ENCODE measurements around the gene MUC4. TPM values are rescaled to one million over a fixed set of nuclear protein-coding genes. Genes with fewer than 3 reads are reported as not detected.

Gene MUC4
- total and polyA plus RNA-seq, 2 of the 4 experiments (the other 2 are of a cell fraction), result not detected

DNA sequence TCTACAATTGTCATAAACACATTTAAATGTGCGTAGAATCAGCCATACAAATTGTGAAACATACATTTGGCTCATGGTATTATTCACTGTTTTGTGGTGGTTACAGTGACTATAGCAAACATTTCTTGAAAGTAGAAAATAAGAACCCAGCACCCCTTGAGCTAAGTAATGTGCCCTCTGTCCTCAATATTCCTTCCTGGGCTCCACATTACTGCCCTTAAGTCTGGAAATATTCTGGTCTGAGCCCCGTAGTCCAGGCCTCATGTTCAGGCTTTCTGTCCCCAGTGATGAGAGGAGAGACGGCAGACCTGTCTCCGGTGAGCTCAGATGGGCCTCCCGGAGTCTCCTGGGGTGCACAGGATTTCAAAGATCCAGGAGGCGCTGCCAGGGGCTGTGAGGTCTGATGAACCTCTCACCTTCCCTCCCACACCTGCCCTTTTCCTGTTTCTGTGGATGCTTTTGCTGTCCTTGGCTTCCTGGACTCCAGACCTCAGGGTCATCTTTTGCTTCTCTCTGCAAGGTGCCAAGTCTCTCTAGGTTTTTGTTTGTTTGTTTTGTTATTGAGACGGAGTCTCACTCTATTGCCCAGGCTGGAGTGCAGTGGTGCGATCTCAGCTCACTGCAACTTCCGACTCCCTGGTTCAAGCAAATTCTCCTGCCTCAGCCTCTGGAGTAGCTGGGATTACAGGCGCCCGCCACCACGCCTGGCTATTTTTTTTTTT is 99.8 kb downstream of the MUC4 start:
- no peak for ATAC-seq (ENCODE audit: low read depth)
- in situ Hi-C loops (cut with MboI; ENCODE audit: low sequenced_read_pairs), result no loop called here

More for the DNA sequence above, 99.8 kb downstream of the MUC4 start:
- DNase-seq, result no peak
- no peak overlapping the region for H2BK15ac ChIP-seq (ENCODE audit: low read depth, low read length)
- dilution Hi-C loops (cut with HindIII; ENCODE audit: low sequenced_read_pairs, unreplicated experiment) (no loop called here), intact Hi-C loops (cut with micrococcal nuclease) (no loop called here)
- WGBS, 2 experiments (ENCODE audit: extremely low coverage in 2 of 2, insufficient read length in 1 of 2), result 69% methylated on average over 8 of the region's 12 CpGs; no CpG with 5 or more reads in 1 of the 2 experiments
- H3K23ac ChIP-seq (ENCODE audit: low read depth, low read length), result no peak overlapping the region
- H3K4me3 ChIP-seq (ENCODE audit: insufficient read depth, low read depth, low read length), result no peak overlapping the region
- no peak overlapping the region for H2AK9ac ChIP-seq (replicated peaks; ENCODE audit: low read depth, low read length, poor library complexity)
- no peak for TF ChIP-seq MXI1 (IDR thresholded peaks at IDR 0.05; ENCODE audit: borderline replicate concordance, low read depth, low read length)
- no peak for TF ChIP-seq RAD21 (IDR thresholded peaks at IDR 0.05; ENCODE audit: low read length)
- TF ChIP-seq FOS (IDR thresholded peaks at IDR 0.05; ENCODE audit: low read depth, low read length), result no peak
- TF ChIP-seq SMC3 (IDR thresholded peaks at IDR 0.05; ENCODE audit: low read depth, low read length), result no peak
- TF ChIP-seq, protein P1, sequence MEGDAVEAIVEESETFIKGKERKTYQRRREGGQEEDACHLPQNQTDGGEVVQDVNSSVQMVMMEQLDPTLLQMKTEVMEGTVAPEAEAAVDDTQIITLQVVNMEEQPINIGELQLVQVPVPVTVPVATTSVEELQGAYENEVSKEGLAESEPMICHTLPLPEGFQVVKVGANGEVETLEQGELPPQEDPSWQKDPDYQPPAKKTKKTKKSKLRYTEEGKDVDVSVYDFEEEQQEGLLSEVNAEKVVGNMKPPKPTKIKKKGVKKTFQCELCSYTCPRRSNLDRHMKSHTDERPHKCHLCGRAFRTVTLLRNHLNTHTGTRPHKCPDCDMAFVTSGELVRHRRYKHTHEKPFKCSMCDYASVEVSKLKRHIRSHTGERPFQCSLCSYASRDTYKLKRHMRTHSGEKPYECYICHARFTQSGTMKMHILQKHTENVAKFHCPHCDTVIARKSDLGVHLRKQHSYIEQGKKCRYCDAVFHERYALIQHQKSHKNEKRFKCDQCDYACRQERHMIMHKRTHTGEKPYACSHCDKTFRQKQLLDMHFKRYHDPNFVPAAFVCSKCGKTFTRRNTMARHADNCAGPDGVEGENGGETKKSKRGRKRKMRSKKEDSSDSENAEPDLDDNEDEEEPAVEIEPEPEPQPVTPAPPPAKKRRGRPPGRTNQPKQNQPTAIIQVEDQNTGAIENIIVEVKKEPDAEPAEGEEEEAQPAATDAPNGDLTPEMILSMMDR (conservative IDR thresholded peaks at IDR 0.05; ENCODE audit: low read depth, low read length), result no peak
- TF ChIP-seq RCOR1 (IDR thresholded peaks at IDR 0.05; ENCODE audit: insufficient replicate concordance, low read length), result no peak
- no peak for TF ChIP-seq NFE2L2 (IDR thresholded peaks at IDR 0.05; ENCODE audit: low read depth, low read length)
- no peak for TF ChIP-seq CHD1 (IDR thresholded peaks at IDR 0.05; ENCODE audit: low read depth, low read length)
- TF ChIP-seq, protein P2, sequence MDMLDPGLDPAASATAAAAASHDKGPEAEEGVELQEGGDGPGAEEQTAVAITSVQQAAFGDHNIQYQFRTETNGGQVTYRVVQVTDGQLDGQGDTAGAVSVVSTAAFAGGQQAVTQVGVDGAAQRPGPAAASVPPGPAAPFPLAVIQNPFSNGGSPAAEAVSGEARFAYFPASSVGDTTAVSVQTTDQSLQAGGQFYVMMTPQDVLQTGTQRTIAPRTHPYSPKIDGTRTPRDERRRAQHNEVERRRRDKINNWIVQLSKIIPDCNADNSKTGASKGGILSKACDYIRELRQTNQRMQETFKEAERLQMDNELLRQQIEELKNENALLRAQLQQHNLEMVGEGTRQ (IDR thresholded peaks at IDR 0.05; ENCODE audit: low read depth, low read length), result no peak
- TF ChIP-seq BHLHE40 (IDR thresholded peaks at IDR 0.05; ENCODE audit: low read depth, low read length), result no peak
- TF ChIP-seq POLR2A (IDR thresholded peaks at IDR 0.05; ENCODE audit: low read depth, low read length), result no peak
- no peak for TF ChIP-seq RFX5 (IDR thresholded peaks at IDR 0.05; ENCODE audit: low read depth, low read length)
- no peak for TF ChIP-seq MAFK (IDR thresholded peaks at IDR 0.05; ENCODE audit: low read depth, low read length)
- no peak for TF ChIP-seq MAZ (IDR thresholded peaks at IDR 0.05; ENCODE audit: borderline replicate concordance, low read depth, low read length)
- no peak overlapping the region for H2BK120ac ChIP-seq (ENCODE audit: low read depth, low read length)
- H3K18ac ChIP-seq (ENCODE audit: low read depth, low read length), result no peak overlapping the region
- H4K5ac ChIP-seq (ENCODE audit: low read depth, low read length), result no peak overlapping the region
- POLR2A ChIA-PET (ENCODE audit: unreplicated experiment), result no interaction called here
- no peak overlapping the region for H3K4me2 ChIP-seq (ENCODE audit: low read depth, low read length)
- H2AK5ac ChIP-seq (ENCODE audit: low read depth, low read length), result no peak overlapping the region
- no peak overlapping the region for H4K8ac ChIP-seq (ENCODE audit: low read depth in 2 of 2, low read length in 2 of 2)
- H3K27me3 ChIP-seq (ENCODE audit: control insufficient read depth, insufficient read depth, low read length), result peaks cover 3% of the 10 kb centered on the region; the same call in 1 of the 2 replicates
- H3K56ac ChIP-seq (ENCODE audit: extremely low read depth, insufficient read depth, low read length), result no peak overlapping the region
- CTCF ChIA-PET, result no interaction called here
- H3K36me3 ChIP-seq (ENCODE audit: control insufficient read depth, insufficient read depth, low read length), result no peaks in the 10 kb centered on the region
- no peaks in the 10 kb centered on the region for H4K20me1 ChIP-seq (ENCODE audit: insufficient read depth, low read length)
- H3K79me1 ChIP-seq (ENCODE audit: low read depth in 1 of 2, low read length in 2 of 2), result no peaks in the 10 kb centered on the region
- no peak overlapping the region for H2AFZ ChIP-seq (replicated peaks; ENCODE audit: low read length, poor library complexity)
- H3K9me3 ChIP-seq (ENCODE audit: control insufficient read depth, insufficient read depth, low read length), result no peaks in the 10 kb centered on the region
- no peak overlapping the region for H4K91ac ChIP-seq (ENCODE audit: insufficient read depth, low read depth, low read length)
- H2BK20ac ChIP-seq (ENCODE audit: low read depth, low read length), result no peak overlapping the region
- H3K4ac ChIP-seq (ENCODE audit: low read depth, low read length), result no peak overlapping the region
- BruUV-seq (replicated peaks), result no TSS peak
- no peak overlapping the region for H3K27ac ChIP-seq (ENCODE audit: insufficient read depth, low read length)
- H3K9me1 ChIP-seq (ENCODE audit: insufficient read depth, low read length), result peaks cover 6% of the 10 kb centered on the region
- peaks cover 2% of the 10 kb centered on the region; the same call in 1 of the 2 replicates for H3K4me1 ChIP-seq (ENCODE audit: control insufficient read depth, insufficient read depth, low read length)
- no peak overlapping the region for H3K14ac ChIP-seq (replicated peaks; ENCODE audit: low read depth, low read length)
- H2BK5ac ChIP-seq (ENCODE audit: low read depth, low read length, poor library complexity, severe bottlenecking), result no peak overlapping the region
- H3K9ac ChIP-seq (ENCODE audit: low read depth, low read length), result no peak overlapping the region

Data from IMR-90 (cell line).